RPMI7951 (cell line): ENCODE data around the gene SECISBP2. TPM values are rescaled to one million over a fixed set of nuclear protein-coding genes. Genes with fewer than 3 reads are reported as not detected.

Experiments
- DNase-seq: peaks from one replicate; pipeline ENCODE4 v3.0.0-alpha.2; 2012; ENCODE audit warnings: low read depth
- total RNA-seq: library from RNA; depleted of rRNA; stranded (reverse); fragments of >200 nt; shearing (Covaris generic); gene quantifications from 2 replicates; pipeline ENCODE4 v1.2.3, GENCODE V29; 2014

SECISBP2 gene
- total RNA-seq, 1 experiment from 2014 or later: 11.1 TPM

- no peak for DNase-seq
These were observed 64.0 kb downstream of the SECISBP2 start for GRCh38 chr9:89382026-89382986.

- DNase-seq: no peak
These were observed 64.9 kb downstream of the SECISBP2 start for GRCh38 chr9:89383030-89383720.

DNA sequence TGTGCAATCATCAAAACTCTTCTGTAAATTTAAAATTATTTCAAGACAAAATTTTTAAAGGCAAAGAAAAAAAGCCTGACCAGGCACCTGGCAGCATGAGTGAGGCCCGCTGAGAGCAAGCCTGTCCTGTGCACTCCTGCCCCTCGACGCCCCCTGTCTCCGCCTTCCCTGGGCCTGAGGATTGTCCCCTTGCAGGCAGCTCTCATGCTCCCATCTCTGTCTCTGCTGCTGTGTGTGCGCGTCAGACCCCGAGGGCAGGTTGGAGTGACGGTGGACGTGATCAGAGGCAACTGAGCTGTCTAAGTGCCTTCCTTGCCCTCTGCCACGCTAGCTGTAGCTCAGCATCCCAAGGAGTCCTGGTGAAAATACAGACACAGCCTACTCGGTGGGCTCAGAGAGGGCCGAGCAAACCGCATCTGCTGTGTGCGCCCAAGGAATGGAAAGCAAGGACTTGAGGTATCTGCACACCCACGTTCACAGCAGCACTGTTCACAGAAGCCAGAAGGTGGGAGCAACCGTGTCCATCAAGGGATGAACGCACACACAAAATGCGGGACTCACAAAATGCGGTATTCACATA is 65.5 kb downstream of the SECISBP2 start:
- DNase-seq: no peak

GRCh38 chr9:89384783-89385182 is 66.5 kb downstream of the SECISBP2 start:
- DNase-seq: no peak

DNA sequence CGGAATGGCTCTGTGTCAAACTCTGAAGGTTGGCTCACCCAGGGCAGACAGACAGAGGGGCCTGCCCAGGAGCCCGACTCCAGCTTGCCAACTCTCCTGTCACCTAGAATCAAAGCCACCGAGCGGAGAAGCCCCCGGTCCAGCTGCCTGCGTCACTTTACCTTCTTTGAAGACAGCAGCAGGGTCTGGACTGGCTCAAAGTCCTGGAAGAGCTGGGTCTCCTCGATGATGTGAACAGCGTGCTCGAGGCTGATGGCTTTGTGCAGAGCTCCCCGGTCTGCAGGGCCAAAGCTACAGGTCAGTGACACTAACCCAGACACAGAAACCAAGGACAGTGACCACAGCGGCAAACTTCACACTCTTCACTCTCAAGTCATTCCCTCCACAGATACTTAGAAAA is 67.9 kb downstream of the SECISBP2 start:
- no peak for DNase-seq

- no peak for DNase-seq
These were observed 68.5 kb downstream of the SECISBP2 start for GRCh38 chr9:89386797-89387196.

GRCh38 chr9:89387197-89387849 is 69.0 kb downstream of the SECISBP2 start:
- no peak for DNase-seq

DNA sequence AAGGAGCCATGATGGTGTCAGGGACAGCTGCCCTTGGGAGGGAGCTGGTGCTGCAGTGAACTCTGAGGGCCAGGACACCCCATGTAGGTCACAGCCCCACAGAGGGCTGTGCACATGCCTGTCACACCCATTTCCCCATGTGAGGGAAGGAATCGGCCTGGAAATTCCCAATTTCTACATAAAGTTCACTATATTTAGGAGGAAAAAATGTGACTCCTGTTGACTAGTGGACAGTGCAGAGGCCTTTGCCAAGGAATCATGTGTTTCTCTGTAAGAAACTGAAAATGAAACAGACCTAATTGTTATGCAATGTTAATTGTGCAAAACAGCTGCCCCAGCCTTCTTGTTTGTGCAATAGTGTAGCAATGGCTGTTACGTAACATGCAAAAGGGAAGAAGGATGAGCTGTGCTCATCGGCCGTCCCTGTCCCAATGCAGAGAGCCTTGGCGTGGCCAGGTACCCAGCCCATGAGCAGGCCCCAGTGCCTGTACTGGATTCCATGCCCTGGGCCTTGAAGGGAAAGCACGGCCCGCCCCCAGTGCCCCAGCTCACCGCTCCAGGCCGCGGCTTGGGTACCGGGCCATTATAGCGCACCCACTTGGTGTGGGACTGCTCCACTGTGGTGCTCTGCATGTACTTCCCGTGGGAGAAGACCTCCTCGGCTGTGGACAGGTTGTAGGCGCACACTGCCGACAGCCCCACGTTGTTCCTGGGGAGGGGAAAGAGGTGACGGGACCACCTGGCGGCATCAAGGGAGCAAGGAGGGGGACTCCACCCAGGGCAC is 70.0 kb downstream of the SECISBP2 start:
- peak; percentile 12 for DNase-seq

DNA sequence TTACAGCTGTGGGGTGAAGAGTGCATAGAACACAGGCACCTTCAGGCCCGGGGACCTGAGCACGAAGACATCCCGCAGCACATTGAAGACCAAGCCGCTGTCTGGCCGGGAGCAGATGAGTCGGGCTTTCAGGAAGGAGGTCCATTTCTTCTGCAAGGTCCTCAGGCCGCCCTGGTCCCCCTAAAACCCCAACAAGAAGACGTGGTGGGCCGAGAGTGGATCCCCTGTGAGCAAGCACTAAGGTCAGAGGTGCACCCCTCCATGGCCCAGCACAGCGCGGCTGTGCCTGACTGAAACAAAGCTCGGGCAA is 70.5 kb downstream of the SECISBP2 start:
- no peak for DNase-seq

DNA sequence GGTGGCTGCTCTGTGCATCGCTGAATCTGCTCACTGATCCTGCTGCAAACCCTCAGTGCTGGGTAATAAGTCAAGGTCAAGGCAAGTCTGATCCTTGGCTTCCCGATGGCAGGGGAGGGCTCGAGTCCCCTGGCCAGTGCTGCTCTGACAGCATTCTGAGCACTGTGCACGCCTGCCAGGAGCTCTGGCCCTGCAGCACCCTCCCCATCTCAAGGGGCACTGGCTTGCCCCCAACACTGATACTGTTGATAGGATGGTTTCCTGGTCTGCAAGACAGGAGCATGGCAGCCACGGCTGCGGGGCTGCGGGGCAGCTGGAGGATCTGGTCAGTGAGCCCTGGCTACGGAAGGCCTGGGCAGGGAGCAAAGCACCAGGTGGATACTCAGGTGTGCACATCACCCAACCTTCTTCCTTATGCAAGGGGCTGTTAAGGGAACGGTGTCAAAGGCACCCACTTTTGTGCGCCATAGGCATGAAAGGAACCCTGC is 71.8 kb downstream of the SECISBP2 start:
- no peak for DNase-seq

DNA sequence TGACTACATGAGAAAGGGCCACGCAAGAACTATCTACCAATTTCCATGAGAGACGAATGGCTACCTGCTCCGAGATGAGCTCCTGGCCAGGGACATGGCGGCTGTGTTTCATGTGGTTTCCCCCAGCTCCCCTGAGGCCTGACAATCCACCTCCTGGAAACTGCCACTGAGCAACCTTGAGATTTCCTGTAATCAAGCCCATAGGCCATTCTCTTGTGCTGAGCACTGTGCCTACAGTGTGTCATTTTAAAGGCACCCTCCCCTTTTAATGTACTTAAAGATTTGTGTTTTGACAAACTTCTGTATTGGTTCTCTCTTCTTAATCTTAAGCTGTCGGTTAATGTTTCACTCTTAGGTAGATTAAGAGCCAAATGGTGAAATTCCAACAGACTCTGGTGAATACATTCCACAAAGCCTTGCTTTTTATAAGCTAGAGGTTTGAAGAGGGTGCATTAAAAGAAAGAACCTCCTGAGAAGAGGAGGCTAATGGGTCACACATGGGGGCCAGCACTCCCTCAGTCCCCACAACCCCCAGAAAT is 72.3 kb downstream of the SECISBP2 start:
- no peak for DNase-seq

DNA sequence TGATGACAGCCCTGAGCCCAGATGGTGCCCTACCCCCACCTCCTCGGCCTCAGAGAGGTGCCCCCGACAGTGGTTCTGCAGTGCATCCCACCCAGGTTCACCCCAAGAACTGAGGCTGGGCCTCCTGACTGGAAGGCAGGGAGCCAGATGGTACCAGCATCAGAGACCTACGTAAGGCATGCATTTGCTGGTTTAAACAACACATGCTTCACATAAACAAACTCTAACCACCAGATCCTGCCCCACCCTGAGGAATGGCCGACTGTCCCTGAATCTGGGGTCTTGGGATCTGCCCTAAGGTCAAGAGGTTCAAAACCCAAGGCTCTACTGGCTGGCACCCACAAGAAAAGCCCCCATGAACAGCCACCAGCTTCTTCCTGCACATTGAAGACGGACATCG is 73.3 kb downstream of the SECISBP2 start:
- DNase-seq: no peak

GRCh38 chr9:89394412-89394811 is 76.1 kb downstream of the SECISBP2 start:
- DNase-seq: no peak

DNA sequence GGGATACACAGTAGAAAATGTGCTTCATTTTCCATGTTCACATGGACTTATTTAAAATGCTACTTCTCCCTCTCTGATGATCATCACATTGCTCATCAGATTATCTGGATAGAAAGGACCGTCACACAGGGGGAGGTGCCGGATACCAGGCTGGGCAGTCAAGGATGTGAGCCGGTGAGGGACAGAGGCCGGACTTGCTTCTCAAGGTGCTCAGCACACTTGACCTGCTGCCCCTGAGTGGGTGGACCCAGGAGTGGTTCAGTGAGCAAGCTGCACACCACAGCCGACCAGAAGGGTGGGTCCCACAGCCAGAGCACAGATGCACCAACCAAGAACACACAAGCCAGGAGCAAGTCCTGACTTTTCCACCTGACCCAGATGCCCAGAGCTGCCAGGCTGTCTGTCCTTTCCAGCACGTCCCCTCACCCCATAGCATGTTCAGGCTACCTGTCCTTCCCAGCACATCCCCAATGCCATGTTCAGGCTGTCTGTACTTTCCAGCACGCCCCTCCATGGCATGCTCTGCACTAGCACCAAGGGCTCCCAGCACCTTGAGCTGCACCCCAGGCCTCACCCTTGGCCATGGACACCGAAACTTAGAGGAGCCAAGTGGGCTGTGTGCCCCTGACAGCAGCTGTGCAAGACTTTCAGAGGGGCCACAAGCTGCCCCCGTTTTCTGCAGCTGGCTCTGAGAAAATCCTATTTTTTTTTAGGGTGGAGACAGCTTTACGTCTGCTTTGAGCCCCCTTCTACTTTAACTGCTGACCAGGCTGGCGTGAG is 77.8 kb downstream of the SECISBP2 start:
- DNase-seq: no peak

DNA sequence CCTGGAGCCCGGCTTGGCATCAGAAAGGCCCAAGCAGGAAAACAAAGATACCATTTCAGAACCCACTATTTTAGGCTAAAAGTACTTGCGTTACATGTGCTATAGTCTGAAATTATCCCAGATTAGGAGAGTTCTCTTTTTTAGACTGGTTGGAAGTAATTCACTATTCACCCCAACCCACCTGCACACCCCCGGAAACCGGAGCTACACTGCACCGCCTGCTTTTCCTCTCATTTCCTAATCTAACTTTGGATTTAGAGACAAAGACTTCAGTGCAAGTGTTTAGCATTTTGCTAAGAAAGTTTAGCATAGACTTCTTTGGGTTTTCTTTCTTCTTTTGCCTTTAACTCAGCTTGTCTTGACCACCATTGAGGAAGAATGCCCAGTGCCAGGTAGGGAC is 79.2 kb downstream of the SECISBP2 start:
- no peak for DNase-seq

DNA sequence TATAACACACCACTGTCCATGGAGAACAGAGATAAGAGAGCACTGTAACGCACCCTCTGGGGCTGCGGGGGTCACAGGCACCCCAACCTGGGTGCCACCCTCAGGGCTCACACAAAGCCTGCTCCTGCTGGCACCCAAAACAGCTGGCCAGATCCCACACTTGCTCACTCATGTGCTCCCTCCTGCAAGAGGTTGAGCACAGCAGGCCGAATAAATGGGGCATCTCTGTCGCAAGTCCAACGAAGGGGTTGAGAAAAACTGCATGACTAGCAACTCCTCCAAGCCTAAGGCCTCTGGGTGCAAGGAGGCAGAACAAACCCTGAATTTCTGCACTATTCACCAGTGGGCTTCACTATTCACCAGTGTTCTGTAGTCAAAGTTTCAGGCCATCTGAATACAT is 80.3 kb downstream of the SECISBP2 start:
- DNase-seq: no peak

- DNase-seq: no peak
These were observed 82.3 kb downstream of the SECISBP2 start for GRCh38 chr9:89400403-89401116.

DNA sequence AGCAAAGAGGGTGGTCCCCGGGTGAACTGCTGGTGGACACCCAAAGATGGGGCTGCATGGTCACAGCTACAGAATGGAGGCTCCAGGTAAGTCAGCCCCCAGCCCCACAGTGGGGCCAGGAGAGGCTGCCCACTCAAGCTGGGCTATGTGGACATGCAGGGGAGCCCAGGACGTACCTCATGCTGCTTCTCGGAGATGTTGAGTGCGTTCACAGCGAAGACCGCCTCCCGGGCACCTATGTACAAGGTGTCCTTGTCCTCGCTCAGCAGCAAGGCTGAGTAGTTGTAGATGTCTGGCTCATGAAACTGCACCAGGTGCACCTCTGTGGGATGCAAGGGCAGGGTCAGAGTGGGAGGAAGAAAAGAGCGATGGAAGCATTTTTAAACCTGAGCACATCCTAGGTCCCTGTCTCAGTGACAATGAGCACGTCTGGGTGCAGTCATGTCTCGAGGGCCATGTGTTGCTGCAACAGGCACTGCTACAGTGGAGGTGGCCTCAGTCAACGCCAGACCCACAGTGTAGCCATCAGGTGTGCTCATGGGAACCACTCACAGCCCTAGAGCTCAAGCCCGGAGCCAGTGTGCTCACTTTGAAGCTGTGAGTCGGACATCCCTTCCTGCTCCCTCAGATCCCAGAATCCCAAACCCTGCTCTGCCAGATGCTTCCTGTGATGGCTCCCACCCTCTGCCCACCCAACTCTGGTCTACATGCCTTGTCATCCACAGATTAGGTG is 84.6 kb downstream of the SECISBP2 start:
- no peak for DNase-seq

GRCh38 chr9:89404074-89404473 is 85.8 kb downstream of the SECISBP2 start:
- DNase-seq: no peak
